Measurements from ENCODE around the gene OTUD5.

The OTUD5 gene

GRCh38 chrX:48937054-48937907 lies 20.1 kb downstream of the OTUD5 start:
- DNase-seq, result no peak

GRCh38 chrX:48936429-48937053 lies 20.9 kb downstream of the OTUD5 start:
- DNase-seq, result no peak

GRCh38 chrX:48935301-48935670 lies 22.1 kb downstream of the OTUD5 start:
- DNase-seq, result no peak

GRCh38 chrX:48934581-48935300 lies 22.7 kb downstream of the OTUD5 start:
- no peak for DNase-seq

- DNase-seq, result no peak
Measured at GRCh38 chrX:48933757-48934156, 23.6 kb downstream of the OTUD5 start.

GRCh38 chrX:48927736-48928382 lies 29.5 kb downstream of the OTUD5 start:
- no peak for DNase-seq

- DNase-seq, result no peak
Measured at GRCh38 chrX:48927123-48927522, 30.3 kb downstream of the OTUD5 start.

- no peak for DNase-seq
Measured at GRCh38 chrX:48924270-48924669, 33.1 kb downstream of the OTUD5 start.

- DNase-seq, result no peak
Measured at GRCh38 chrX:48923771-48924170, 33.6 kb downstream of the OTUD5 start.

- DNase-seq, result no peak
Measured at GRCh38 chrX:48920718-48921104, 36.7 kb downstream of the OTUD5 start.

GRCh38 chrX:48919947-48920717 lies 37.3 kb downstream of the OTUD5 start:
- DNase-seq, result no peak

- DNase-seq, result no peak
Measured at GRCh38 chrX:48919360-48919841, 38.0 kb downstream of the OTUD5 start.

GRCh38 chrX:48918643-48919340 lies 38.6 kb downstream of the OTUD5 start, which contains the start of gene PIM2:
TSS of gene PIM2 (minus strand) at chrX:48919024. CDS start at chrX:48918834, 190 bp downstream.
- peak; percentile 66 for DNase-seq

- DNase-seq, result no peak
Measured at GRCh38 chrX:48918301-48918642, 39.1 kb downstream of the OTUD5 start.

- DNase-seq, result peak; percentile 55
Measured at GRCh38 chrX:48917139-48918001, 40.0 kb downstream of the OTUD5 start.

GRCh38 chrX:48914593-48915493 lies 42.6 kb downstream of the OTUD5 start:
- no peak for DNase-seq

- DNase-seq, result no peak
Measured at GRCh38 chrX:48913605-48914366, 43.6 kb downstream of the OTUD5 start.

GRCh38 chrX:48911412-48912182 lies 45.8 kb downstream of the OTUD5 start, which contains the start of gene SLC35A2:
TSS of gene SLC35A2 (minus strand) at chrX:48911646. CDS start at chrX:48911636, 10 bp downstream.
- peak; percentile 52 for DNase-seq
